ENCODE measurements around the gene BSDC1.
A peak's percentile ranks its signal among the peaks of the same experiment; 100 is the strongest.
"Not testable (repeated sequence)": the region's sequence is repeated elsewhere in the genome, so short reads cannot be mapped to it uniquely, and the experiment has no call there.

BSDC1 gene

DNA sequence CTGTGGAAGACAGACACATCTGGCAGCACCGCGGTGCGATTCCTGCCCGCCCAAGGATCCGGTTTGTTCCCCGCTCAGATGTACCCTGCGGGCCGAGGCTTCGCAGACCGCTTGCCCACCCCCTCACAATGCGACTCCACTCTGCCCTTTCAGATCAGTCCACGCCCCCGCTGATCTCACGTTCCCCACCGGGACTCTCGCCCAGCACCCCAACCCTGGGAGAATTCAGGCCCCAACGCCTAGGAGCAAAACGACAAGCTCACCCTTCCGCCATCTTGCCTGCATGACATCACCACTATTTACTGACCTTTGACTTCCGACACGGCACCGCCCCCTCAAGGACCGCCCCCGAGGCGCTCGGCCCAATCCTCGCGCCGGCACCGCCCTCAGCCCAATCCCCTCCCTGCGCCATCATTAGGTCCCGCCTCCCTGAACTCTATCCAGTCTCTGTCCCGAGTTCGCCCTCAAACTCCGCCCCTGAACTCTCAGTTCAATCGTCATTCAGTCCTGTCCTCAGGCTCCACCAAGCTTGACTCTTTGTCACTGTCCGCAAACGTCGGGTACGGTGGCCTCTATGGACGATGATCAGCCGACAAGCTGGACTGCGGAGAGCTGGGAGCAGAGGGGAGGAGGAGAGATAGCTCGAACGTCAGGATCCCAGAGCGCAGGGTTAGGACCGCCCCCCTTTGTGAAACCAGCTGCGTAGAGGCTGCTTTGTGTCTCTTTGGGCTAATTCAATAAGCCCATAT, at the start of gene BSDC1:
Gene BSDC1, minus strand, starts transcription at position 301 of the 749 bp plus-strand sequence. Its CDS starts 27 bp downstream, at position 274.
- DNase-seq (ENCODE audit: low read depth, low spot score) = peak; percentile 99
- peaks cover 7% of the 10 kb centered on the region; the same call in 1 of the 2 replicates for H3K9me3 ChIP-seq (ENCODE audit: insufficient read depth, low read length)
- no peaks in the 10 kb centered on the region for H3K4me1 ChIP-seq (ENCODE audit: insufficient read depth, insufficient read length)
- no peaks in the 10 kb centered on the region for H3K27me3 ChIP-seq (ENCODE audit: insufficient read depth, insufficient read length)
- H3K4me3 ChIP-seq (ENCODE audit: insufficient read length, low read depth) = peak within 1 kb of the TSS; percentile 98
- peak; percentile 85 for TF ChIP-seq YY1 (IDR thresholded peaks at IDR 0.05; ENCODE audit: insufficient read depth, insufficient read length)
- TF ChIP-seq ZNF274 (IDR thresholded peaks at IDR 0.05; ENCODE audit: low read depth, low read length) = no peak
- H3K36me3 ChIP-seq (ENCODE audit: insufficient read depth, insufficient read length, low read length) = peaks cover 41% of the 10 kb centered on the region
- peak within 1 kb of the TSS; percentile 98 for H3K9ac ChIP-seq (ENCODE audit: insufficient read length, low read depth)

DNA sequence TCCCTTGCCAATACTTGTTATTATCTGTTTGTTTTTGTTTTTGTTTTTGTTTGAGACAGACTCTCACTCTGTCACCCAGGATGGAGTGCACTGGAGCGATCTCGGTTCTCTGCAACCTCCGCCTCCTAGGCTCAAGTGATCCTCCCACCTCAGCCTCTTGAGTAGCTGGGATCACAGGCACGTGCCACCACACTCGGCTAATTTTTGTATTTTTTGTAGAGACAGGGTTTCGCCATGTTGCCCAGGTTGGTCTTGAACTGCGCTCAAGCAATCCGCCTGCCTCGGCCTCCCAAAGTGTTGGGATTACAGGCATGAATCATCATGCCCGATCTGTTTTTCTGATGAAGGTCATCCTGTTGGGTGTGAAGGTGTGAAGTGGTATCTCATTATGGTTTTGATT, 47.2 kb upstream of the BSDC1 start:
- H3K36me3 ChIP-seq (ENCODE audit: insufficient read depth, insufficient read length, low read length); H3K27me3 ChIP-seq (ENCODE audit: insufficient read depth, insufficient read length); H3K4me1 ChIP-seq (ENCODE audit: insufficient read depth, insufficient read length); DNase-seq (ENCODE audit: low read depth, low spot score); H3K4me3 ChIP-seq (ENCODE audit: insufficient read length, low read depth); H3K9ac ChIP-seq (ENCODE audit: insufficient read length, low read depth): not testable (repeated sequence)
- H3K9me3 ChIP-seq (ENCODE audit: insufficient read depth, low read length) = peaks cover 36% of the 10 kb centered on the region

- not testable (repeated sequence) for H3K9ac ChIP-seq (ENCODE audit: insufficient read length, low read depth); H3K27me3 ChIP-seq (ENCODE audit: insufficient read depth, insufficient read length); H3K4me3 ChIP-seq (ENCODE audit: insufficient read length, low read depth); H3K4me1 ChIP-seq (ENCODE audit: insufficient read depth, insufficient read length); DNase-seq (ENCODE audit: low read depth, low spot score); H3K36me3 ChIP-seq (ENCODE audit: insufficient read depth, insufficient read length, low read length)
- H3K9me3 ChIP-seq (ENCODE audit: insufficient read depth, low read length) = peaks cover 36% of the 10 kb centered on the region
Observed at GRCh38 chr1:32438777-32439176, 44.5 kb upstream of the BSDC1 start.

- Histone ChIP-seq H3K4me1 (ENCODE audit: insufficient read depth, insufficient read length) (no peaks in the 10 kb centered on the region), H3K9me3 (ENCODE audit: insufficient read depth, low read length) (peaks cover 36% of the 10 kb centered on the region), H3K27me3 (ENCODE audit: insufficient read depth, insufficient read length) (no peaks in the 10 kb centered on the region), H3K9ac (ENCODE audit: insufficient read length, low read depth) (no peak overlapping the region), H3K4me3 (ENCODE audit: insufficient read length, low read depth) (no peak overlapping the region), H3K36me3 (ENCODE audit: insufficient read depth, insufficient read length, low read length) (no peaks in the 10 kb centered on the region)
- DNase-seq (ENCODE audit: low read depth, low spot score) = peak; percentile 89
- TF ChIP-seq ZNF274 (IDR thresholded peaks at IDR 0.05; ENCODE audit: low read depth, low read length) = no peak
- TF ChIP-seq YY1 (IDR thresholded peaks at IDR 0.05; ENCODE audit: insufficient read depth, insufficient read length) = no peak
- no peak for TF ChIP-seq SUZ12 (IDR thresholded peaks at IDR 0.05; ENCODE audit: extremely low read depth, insufficient read depth, insufficient read length)
Observed at GRCh38 chr1:32438136-32438535, 43.9 kb upstream of the BSDC1 start.

- Histone ChIP-seq H3K9me3 (ENCODE audit: insufficient read depth, low read length) (no peaks in the 10 kb centered on the region), H3K36me3 (ENCODE audit: insufficient read depth, insufficient read length, low read length) (no peaks in the 10 kb centered on the region), H3K9ac (ENCODE audit: insufficient read length, low read depth) (no peak overlapping the region), H3K27me3 (ENCODE audit: insufficient read depth, insufficient read length) (no peaks in the 10 kb centered on the region), H3K4me1 (ENCODE audit: insufficient read depth, insufficient read length) (peaks cover 1% of the 10 kb centered on the region), H3K4me3 (ENCODE audit: insufficient read length, low read depth) (no peak overlapping the region)
- no peak for TF ChIP-seq SUZ12 (IDR thresholded peaks at IDR 0.05; ENCODE audit: extremely low read depth, insufficient read depth, insufficient read length)
- no peak for TF ChIP-seq YY1 (IDR thresholded peaks at IDR 0.05; ENCODE audit: insufficient read depth, insufficient read length)
- no peak for TF ChIP-seq ZNF274 (IDR thresholded peaks at IDR 0.05; ENCODE audit: low read depth, low read length)
- DNase-seq (ENCODE audit: low read depth, low spot score) = no peak
Observed at GRCh38 chr1:32431736-32432400, 37.6 kb upstream of the BSDC1 start.

GRCh38 chr1:32427264-32427963, 33.2 kb upstream of the BSDC1 start:
- no peak overlapping the region for H3K4me3 ChIP-seq (ENCODE audit: insufficient read length, low read depth)
- H3K36me3 ChIP-seq (ENCODE audit: insufficient read depth, insufficient read length, low read length) = no peaks in the 10 kb centered on the region
- no peak for TF ChIP-seq YY1 (IDR thresholded peaks at IDR 0.05; ENCODE audit: insufficient read depth, insufficient read length)
- no peak for TF ChIP-seq ZNF274 (IDR thresholded peaks at IDR 0.05; ENCODE audit: low read depth, low read length)
- no peak for TF ChIP-seq SUZ12 (IDR thresholded peaks at IDR 0.05; ENCODE audit: extremely low read depth, insufficient read depth, insufficient read length)
- no peaks in the 10 kb centered on the region for H3K27me3 ChIP-seq (ENCODE audit: insufficient read depth, insufficient read length)
- no peak overlapping the region for H3K9ac ChIP-seq (ENCODE audit: insufficient read length, low read depth)
- H3K4me1 ChIP-seq (ENCODE audit: insufficient read depth, insufficient read length) = peaks cover 9% of the 10 kb centered on the region
- H3K9me3 ChIP-seq (ENCODE audit: insufficient read depth, low read length) = no peaks in the 10 kb centered on the region
- DNase-seq (ENCODE audit: low read depth, low spot score) = no peak

DNA sequence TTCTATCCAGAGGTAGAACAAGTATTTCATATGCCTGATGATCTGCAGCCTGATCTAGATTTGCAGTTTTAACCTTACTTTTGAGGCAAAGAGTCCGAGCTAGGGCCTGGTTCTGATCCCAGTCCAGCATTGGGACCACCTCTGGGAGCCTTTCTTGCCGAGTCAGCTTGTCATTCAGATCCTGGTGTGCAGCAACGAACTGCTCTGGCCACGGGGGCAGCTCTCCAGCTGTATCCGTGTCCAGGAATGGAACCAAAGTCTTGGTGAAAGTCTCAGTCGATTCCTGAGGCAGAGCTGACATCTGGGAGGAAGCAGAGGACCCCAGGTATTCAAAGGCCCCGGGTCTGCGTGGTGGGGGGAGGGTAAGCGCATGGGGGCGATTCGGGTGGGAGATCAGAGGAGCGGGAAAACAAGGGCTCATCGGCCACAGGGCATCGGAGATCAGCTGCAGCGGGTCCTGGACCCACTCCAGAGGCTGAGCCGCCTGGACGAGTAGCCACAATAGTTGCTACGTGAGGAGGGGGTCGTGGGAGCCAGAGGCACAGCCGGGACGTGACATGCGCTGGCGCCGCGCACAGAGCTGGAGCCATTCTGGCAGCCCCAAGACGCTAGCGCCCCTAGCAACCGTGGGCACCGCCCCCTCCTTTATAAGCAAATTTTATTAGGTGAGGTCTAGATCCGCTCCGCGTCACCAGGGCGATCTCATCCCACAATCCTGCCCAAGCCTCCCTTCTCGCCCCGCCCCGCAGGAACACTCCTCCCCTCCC, 32.4 kb upstream of the BSDC1 start:
- DNase-seq (ENCODE audit: low read depth, low spot score) = no peak

More for the DNA sequence above, 32.4 kb upstream of the BSDC1 start:
- Histone ChIP-seq H3K27me3 (ENCODE audit: insufficient read depth, insufficient read length) (no peaks in the 10 kb centered on the region), H3K4me1 (ENCODE audit: insufficient read depth, insufficient read length) (peaks cover 9% of the 10 kb centered on the region), H3K9ac (ENCODE audit: insufficient read length, low read depth) (no peak overlapping the region), H3K4me3 (ENCODE audit: insufficient read length, low read depth) (no peak overlapping the region), H3K9me3 (ENCODE audit: insufficient read depth, low read length) (no peaks in the 10 kb centered on the region), H3K36me3 (ENCODE audit: insufficient read depth, insufficient read length, low read length) (no peaks in the 10 kb centered on the region)
- TF ChIP-seq ZNF274 (IDR thresholded peaks at IDR 0.05; ENCODE audit: low read depth, low read length) (no peak), YY1 (IDR thresholded peaks at IDR 0.05; ENCODE audit: insufficient read depth, insufficient read length) (no peak), SUZ12 (IDR thresholded peaks at IDR 0.05; ENCODE audit: extremely low read depth, insufficient read depth, insufficient read length) (no peak)
